ENCODE measurements around the gene CSF2.

Gene CSF2

DNA sequence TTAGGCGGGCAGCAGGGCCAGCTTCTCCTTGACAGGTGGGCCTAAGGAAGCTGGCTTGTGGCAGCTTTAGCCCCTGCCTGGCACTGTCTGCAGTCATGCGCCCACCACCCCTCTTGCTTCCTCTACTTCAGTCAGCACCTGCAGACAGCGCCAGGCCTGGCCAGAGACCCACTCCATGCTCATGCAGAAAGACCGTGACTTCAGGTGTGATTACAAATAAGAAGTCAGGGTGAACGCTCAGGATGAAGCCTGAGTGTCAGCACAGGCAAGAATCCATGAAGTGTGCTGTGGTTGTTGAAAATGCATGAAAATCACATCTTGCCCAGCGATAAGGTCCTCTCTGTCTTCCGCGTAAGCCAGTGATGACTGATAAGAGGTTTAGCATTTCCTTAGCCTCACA, 3.4 kb downstream of the CSF2 start:
- no peaks in the 10 kb centered on the region for H3K27me3 ChIP-seq (ENCODE audit: insufficient read depth, poor library complexity, severe bottlenecking)

DNA sequence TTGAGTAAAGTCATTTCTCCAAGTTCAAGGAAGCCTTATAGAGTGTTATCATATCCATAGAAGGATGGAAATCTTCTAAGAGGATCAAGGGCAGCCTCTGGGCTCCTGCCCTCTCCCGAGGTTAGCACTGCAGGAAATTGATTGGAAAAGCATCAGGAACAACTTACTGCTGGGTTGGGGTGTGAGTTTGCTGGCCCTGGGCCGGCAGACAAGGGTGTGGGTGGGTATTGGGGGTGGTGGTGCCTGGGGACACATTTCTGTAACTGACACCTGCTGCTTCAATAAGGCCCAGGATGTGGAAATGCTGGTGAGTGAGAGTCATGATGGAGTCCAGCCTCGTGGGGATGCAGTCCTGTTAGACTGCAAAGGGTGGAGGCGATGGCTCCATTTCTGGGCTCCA, 5.5 kb downstream of the CSF2 start:
- no peak for DNase-seq (ENCODE audit: low read depth in 1 of 2, low spot score in 1 of 2)
- TF ChIP-seq SPI1 (IDR thresholded peaks at IDR 0.05; ENCODE audit: borderline replicate concordance, low read depth): no peak
- Histone ChIP-seq H3K27ac (replicated peaks) (no peak overlapping the region), H3K4me3 (replicated peaks; ENCODE audit: insufficient read depth, low read length) (no peak overlapping the region), H3K27me3 (ENCODE audit: insufficient read depth, poor library complexity, severe bottlenecking) (no peaks in the 10 kb centered on the region)

More for the DNA sequence above, 3.4 kb downstream of the CSF2 start:
- DNase-seq (ENCODE audit: low read depth in 1 of 2, low spot score in 1 of 2): no peak
- H3K27ac ChIP-seq (replicated peaks): no peak overlapping the region
- H3K4me3 ChIP-seq (replicated peaks; ENCODE audit: insufficient read depth, low read length): no peak overlapping the region
- TF ChIP-seq GABPA (IDR thresholded peaks at IDR 0.05; ENCODE audit: low read depth): no peak

DNA sequence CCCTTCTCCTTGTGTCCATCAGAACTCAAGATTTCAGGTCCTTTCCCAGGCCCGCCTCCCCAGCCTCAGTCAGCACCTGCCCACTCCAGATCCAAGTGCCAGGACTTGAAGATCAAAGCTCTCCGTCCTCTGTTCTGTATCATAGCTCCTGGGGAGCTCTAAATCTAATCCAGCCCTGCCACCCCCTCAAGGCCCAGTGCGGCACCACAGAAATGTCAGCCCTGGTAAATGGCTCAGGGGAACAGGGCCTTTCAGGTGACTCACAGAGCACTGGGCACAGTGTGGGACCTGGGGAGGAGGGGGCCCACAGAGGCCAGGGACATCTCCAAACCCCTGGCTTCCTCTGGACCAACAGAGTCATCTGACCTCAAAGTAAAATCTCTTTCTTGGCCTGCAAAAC, 6.0 kb downstream of the CSF2 start:
- DNase-seq (ENCODE audit: low read depth in 1 of 2, low spot score in 1 of 2): no peak
- TF ChIP-seq, protein P1, sequence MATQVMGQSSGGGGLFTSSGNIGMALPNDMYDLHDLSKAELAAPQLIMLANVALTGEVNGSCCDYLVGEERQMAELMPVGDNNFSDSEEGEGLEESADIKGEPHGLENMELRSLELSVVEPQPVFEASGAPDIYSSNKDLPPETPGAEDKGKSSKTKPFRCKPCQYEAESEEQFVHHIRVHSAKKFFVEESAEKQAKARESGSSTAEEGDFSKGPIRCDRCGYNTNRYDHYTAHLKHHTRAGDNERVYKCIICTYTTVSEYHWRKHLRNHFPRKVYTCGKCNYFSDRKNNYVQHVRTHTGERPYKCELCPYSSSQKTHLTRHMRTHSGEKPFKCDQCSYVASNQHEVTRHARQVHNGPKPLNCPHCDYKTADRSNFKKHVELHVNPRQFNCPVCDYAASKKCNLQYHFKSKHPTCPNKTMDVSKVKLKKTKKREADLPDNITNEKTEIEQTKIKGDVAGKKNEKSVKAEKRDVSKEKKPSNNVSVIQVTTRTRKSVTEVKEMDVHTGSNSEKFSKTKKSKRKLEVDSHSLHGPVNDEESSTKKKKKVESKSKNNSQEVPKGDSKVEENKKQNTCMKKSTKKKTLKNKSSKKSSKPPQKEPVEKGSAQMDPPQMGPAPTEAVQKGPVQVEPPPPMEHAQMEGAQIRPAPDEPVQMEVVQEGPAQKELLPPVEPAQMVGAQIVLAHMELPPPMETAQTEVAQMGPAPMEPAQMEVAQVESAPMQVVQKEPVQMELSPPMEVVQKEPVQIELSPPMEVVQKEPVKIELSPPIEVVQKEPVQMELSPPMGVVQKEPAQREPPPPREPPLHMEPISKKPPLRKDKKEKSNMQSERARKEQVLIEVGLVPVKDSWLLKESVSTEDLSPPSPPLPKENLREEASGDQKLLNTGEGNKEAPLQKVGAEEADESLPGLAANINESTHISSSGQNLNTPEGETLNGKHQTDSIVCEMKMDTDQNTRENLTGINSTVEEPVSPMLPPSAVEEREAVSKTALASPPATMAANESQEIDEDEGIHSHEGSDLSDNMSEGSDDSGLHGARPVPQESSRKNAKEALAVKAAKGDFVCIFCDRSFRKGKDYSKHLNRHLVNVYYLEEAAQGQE (IDR thresholded peaks at IDR 0.05; ENCODE audit: insufficient replicate concordance, low read depth): no peak
- TF ChIP-seq SPI1 (IDR thresholded peaks at IDR 0.05; ENCODE audit: borderline replicate concordance, low read depth) (no peak), POLR2AphosphoS5 (IDR thresholded peaks at IDR 0.05; ENCODE audit: low read depth) (no peak), GABPA (IDR thresholded peaks at IDR 0.05; ENCODE audit: low read depth) (no peak)
- TF ChIP-seq, protein P2, sequence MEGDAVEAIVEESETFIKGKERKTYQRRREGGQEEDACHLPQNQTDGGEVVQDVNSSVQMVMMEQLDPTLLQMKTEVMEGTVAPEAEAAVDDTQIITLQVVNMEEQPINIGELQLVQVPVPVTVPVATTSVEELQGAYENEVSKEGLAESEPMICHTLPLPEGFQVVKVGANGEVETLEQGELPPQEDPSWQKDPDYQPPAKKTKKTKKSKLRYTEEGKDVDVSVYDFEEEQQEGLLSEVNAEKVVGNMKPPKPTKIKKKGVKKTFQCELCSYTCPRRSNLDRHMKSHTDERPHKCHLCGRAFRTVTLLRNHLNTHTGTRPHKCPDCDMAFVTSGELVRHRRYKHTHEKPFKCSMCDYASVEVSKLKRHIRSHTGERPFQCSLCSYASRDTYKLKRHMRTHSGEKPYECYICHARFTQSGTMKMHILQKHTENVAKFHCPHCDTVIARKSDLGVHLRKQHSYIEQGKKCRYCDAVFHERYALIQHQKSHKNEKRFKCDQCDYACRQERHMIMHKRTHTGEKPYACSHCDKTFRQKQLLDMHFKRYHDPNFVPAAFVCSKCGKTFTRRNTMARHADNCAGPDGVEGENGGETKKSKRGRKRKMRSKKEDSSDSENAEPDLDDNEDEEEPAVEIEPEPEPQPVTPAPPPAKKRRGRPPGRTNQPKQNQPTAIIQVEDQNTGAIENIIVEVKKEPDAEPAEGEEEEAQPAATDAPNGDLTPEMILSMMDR (IDR thresholded peaks at IDR 0.05; ENCODE audit: insufficient read depth, low read length): no peak
- Histone ChIP-seq H3K4me3 (replicated peaks; ENCODE audit: insufficient read depth, low read length) (no peak overlapping the region), H3K27ac (replicated peaks) (no peak overlapping the region), H3K27me3 (ENCODE audit: insufficient read depth, poor library complexity, severe bottlenecking) (no peaks in the 10 kb centered on the region)

DNA sequence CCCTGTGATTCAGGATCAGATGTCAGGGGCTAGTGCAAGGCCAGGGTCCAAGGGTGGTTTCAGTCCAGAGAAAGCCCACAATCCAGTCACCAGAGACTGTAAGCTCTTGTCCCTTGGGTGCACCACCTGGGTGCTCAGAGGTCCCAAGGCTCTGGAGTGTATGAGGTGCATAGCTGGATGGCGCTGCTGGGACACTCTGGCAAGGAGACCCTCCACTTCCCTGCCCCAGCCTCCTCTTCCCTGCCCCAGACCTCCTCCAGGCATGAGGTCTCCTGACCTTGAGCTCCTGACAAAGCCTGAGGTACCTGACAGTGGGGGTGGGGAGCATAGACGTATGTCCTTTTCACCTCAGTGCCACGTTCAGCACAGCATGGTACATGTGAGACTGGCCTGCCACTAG, 7.0 kb downstream of the CSF2 start:
- TF ChIP-seq SPI1 (IDR thresholded peaks at IDR 0.05; ENCODE audit: borderline replicate concordance, low read depth) (no peak), GABPA (IDR thresholded peaks at IDR 0.05; ENCODE audit: low read depth) (no peak), POLR2AphosphoS5 (IDR thresholded peaks at IDR 0.05; ENCODE audit: low read depth) (no peak)
- TF ChIP-seq, protein P2 (IDR thresholded peaks at IDR 0.05; ENCODE audit: insufficient read depth, low read length): no peak
- TF ChIP-seq, protein P1 (IDR thresholded peaks at IDR 0.05; ENCODE audit: insufficient replicate concordance, low read depth): no peak
- H3K4me3 ChIP-seq (replicated peaks; ENCODE audit: insufficient read depth, low read length): no peak overlapping the region
- H3K27me3 ChIP-seq (ENCODE audit: insufficient read depth, poor library complexity, severe bottlenecking): no peaks in the 10 kb centered on the region
- DNase-seq (ENCODE audit: low read depth in 1 of 2, low spot score in 1 of 2): no peak
- no peak overlapping the region for H3K27ac ChIP-seq (replicated peaks)

DNA sequence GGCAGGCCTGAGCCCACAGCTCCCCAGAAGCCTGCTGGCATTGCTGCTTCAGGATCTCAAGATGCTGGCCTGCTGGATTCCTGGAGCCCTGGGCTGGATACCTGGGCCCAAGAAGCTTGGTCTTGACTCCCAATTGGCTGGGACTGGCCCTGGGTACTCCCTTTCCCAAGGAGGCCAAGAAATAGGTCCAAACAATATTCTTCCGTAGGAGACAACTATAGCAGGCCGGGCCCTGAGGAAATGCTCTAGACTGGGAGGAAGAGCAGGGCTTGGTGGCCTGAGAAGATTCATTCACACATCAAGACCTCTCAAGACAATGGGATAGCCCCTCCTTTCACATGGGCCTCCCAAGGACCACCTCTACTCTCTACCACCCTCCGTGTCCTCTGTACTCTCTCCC, 7.9 kb downstream of the CSF2 start:
- DNase-seq (ENCODE audit: low read depth in 1 of 2, low spot score in 1 of 2): no peak
- TF ChIP-seq, protein P1 (IDR thresholded peaks at IDR 0.05; ENCODE audit: insufficient replicate concordance, low read depth): no peak
- TF ChIP-seq POLR2AphosphoS5 (IDR thresholded peaks at IDR 0.05; ENCODE audit: low read depth): no peak
- TF ChIP-seq SPI1 (IDR thresholded peaks at IDR 0.05; ENCODE audit: borderline replicate concordance, low read depth): no peak
- TF ChIP-seq, protein P2 (IDR thresholded peaks at IDR 0.05; ENCODE audit: insufficient read depth, low read length): no peak
- TF ChIP-seq GABPA (IDR thresholded peaks at IDR 0.05; ENCODE audit: low read depth): no peak
- H3K27me3 ChIP-seq (ENCODE audit: insufficient read depth, poor library complexity, severe bottlenecking): no peaks in the 10 kb centered on the region
- H3K27ac ChIP-seq (replicated peaks): no peak overlapping the region
- H3K4me3 ChIP-seq (replicated peaks; ENCODE audit: insufficient read depth, low read length): no peak overlapping the region

Measured in HL-60 (cell line).